MCF 10A (cell line): Measurements from ENCODE around the gene SASH3. TPM values are rescaled to one million over a fixed set of nuclear protein-coding genes. Genes with fewer than 3 reads are reported as not detected.
A peak's percentile ranks its signal among the peaks of the same experiment; 100 is the strongest.

Experiments used
- BruUV-seq: library from RNA; stranded (reverse); fragments of 400-500 nt; replicated peaks from 2 replicates; lab custom pipeline; 2021; lab: Mats Ljungman, UMichigan
- CTCF ChIA-PET: fragments of 300-600 bp; sonication (Branson Sonifier 250); formaldehyde crosslinking; extraction: SDS; loops from one replicate; lab custom pipeline; 2021; ENCODE audit warnings: antibody characterized with exemption, inconsistent platforms; lab: Yijun Ruan, JAX
- POLR2A ChIA-PET: fragments of 300-600, 350-650 bp; sonication (Branson Sonifier 250); formaldehyde crosslinking; extraction: SDS; loops from one replicate; lab custom pipeline; 2020; ENCODE audit warnings: antibody characterized with exemption, inconsistent platforms; lab: Yijun Ruan, JAX
- DNase-seq: peaks from one replicate; pipeline ENCODE4 v3.0.0-alpha.2; 2018; ENCODE audit not compliant: unreplicated experiment
- H3K27ac Mint-ChIP-seq: one replicate; pipeline ENCODE4 v1.8.0; 2022; ENCODE audit warnings: mild to moderate bottlenecking, low read depth, mixed read lengths; ENCODE audit not compliant: unreplicated experiment
- H3K27me3 Mint-ChIP-seq: one replicate; pipeline ENCODE4 v1.8.0; 2022; ENCODE audit warnings: mixed read lengths; ENCODE audit not compliant: insufficient read depth, unreplicated experiment
- H3K36me3 Mint-ChIP-seq: one replicate; pipeline ENCODE4 v1.8.0; 2022; ENCODE audit warnings: mild to moderate bottlenecking, moderate library complexity, mixed read lengths; ENCODE audit not compliant: insufficient read depth, unreplicated experiment
- H3K4me1 Mint-ChIP-seq: one replicate; pipeline ENCODE4 v1.8.0; 2022; ENCODE audit warnings: mixed read lengths; ENCODE audit not compliant: insufficient read depth, unreplicated experiment
- H3K4me3 Mint-ChIP-seq: one replicate; pipeline ENCODE4 v1.8.0; 2022; ENCODE audit warnings: mild to moderate bottlenecking, moderate library complexity, mixed read lengths; ENCODE audit not compliant: unreplicated experiment
- H3K9me3 Mint-ChIP-seq: one replicate; pipeline ENCODE4 v1.8.0; 2022; ENCODE audit warnings: mixed read lengths; ENCODE audit not compliant: unreplicated experiment
- intact Hi-C: fragments of 100-400 bp; cut with micrococcal nuclease; formaldehyde crosslinking; loops from 2 replicates; pipeline ENCODE4 v1.14.1; 2022
- total RNA-seq: library from RNA; stranded (reverse); gene quantifications from 2 replicates; pipeline ENCODE4 v1.2.3, GENCODE V29; 2022
- TF ChIP-seq, protein P1 (sequence below): fragments of 200-600 bp; IDR thresholded peaks from one replicate; pipeline ENCODE4 v1.8.0; 2022; ENCODE audit warnings: antibody characterized with exemption, mild to moderate bottlenecking; ENCODE audit not compliant: unreplicated experiment

The SASH3 gene
- total RNA-seq, 1 experiment from 2014 or later: not detected

DNA sequence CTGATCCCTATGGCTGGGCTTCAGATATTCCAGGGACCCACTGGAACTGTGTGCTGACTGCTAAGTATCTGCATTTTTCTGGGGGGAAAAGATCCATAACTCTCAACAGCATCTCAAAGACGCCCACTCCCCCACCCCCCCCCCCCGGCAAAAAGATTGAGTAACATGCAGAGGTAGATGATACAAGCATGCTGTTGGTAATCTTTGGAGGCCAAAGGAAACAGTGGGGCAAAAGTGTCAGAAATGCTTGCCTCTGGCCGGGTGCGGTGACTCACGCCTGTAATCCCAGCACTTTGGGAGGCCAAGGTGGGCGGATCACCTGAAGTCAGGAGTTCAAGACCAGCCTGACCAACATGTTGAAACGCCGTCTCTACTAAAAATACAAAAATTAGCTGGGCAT lies 28.8 kb upstream of the SASH3 start:
- ChIA-PET CTCF (no interaction called here), POLR2A (no interaction called here)
- TF ChIP-seq, protein P1, sequence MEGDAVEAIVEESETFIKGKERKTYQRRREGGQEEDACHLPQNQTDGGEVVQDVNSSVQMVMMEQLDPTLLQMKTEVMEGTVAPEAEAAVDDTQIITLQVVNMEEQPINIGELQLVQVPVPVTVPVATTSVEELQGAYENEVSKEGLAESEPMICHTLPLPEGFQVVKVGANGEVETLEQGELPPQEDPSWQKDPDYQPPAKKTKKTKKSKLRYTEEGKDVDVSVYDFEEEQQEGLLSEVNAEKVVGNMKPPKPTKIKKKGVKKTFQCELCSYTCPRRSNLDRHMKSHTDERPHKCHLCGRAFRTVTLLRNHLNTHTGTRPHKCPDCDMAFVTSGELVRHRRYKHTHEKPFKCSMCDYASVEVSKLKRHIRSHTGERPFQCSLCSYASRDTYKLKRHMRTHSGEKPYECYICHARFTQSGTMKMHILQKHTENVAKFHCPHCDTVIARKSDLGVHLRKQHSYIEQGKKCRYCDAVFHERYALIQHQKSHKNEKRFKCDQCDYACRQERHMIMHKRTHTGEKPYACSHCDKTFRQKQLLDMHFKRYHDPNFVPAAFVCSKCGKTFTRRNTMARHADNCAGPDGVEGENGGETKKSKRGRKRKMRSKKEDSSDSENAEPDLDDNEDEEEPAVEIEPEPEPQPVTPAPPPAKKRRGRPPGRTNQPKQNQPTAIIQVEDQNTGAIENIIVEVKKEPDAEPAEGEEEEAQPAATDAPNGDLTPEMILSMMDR: no peak
- Mint-ChIP-seq H3K4me3 (no peak overlapping the region), H3K27me3 (peaks cover 25% of the 10 kb centered on the region), H3K27ac (no peak overlapping the region), H3K9me3 (no peaks in the 10 kb centered on the region), H3K4me1 (peaks cover 7% of the 10 kb centered on the region), H3K36me3 (no peaks in the 10 kb centered on the region)
- intact Hi-C loops: no loop called here
- DNase-seq: no peak
- BruUV-seq: no TSS peak

DNA sequence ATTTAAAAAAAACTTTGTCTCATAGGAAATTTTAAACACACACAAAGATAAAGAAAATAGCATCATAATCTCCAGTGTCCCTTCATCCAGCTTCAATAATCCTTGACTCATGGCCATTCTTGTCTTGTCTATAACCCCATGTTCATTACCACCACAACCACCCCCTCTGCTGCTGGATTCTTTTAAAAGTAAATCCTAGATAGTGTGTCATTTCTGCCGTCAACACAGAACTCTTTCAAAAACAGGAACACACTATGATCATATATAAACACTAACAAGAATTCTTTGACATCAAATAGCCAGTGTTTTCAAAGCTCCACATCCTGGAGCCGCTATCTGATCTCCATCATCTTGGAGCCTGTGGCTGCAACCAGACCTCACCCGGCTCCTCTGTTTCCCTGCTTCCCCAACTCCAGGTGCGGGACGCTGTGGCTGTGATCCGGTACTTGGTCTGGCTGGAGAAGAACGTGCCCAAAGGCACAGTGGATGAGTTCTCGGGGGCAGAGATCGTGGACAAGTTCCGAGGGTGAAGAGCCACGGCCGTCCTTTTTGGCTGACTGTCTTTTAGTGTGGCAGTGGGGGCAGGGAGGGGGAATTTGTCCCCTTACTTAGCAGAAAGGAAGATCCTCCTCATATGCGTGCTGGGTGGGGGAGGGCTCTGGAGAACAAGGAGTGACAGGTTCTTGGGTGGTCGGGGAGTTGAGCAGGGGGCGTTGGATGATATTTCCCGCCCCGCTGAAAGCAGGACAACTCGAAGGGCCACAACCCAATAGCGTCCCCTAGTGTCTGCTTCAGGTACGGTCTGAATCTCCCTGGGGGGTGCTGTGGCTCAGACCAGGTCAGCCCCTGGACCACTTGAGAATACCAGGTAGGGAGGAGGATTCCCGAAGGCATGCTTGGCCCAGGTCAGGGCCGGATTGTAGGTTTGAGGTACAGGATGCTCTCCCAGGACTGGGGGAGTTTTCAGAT lies 25.4 kb upstream of the SASH3 start:
- Mint-ChIP-seq H3K27ac (no peak overlapping the region), H3K36me3 (no peaks in the 10 kb centered on the region), H3K27me3 (peaks cover 8% of the 10 kb centered on the region), H3K4me3 (no peak overlapping the region), H3K9me3 (no peaks in the 10 kb centered on the region), H3K4me1 (no peaks in the 10 kb centered on the region)
- POLR2A ChIA-PET: no interaction called here
- CTCF ChIA-PET: interaction anchor here (0.6 to 0.9 kb wide), 3 partner anchors 47 to 123 kb away, joined by 3 to 4 read pairs (median 3); no protein-coding TSS in a partner anchor
- TF ChIP-seq, protein P1: peak; percentile 27
- no peak for DNase-seq
- BruUV-seq: no TSS peak
- intact Hi-C loops: no loop called here

DNA sequence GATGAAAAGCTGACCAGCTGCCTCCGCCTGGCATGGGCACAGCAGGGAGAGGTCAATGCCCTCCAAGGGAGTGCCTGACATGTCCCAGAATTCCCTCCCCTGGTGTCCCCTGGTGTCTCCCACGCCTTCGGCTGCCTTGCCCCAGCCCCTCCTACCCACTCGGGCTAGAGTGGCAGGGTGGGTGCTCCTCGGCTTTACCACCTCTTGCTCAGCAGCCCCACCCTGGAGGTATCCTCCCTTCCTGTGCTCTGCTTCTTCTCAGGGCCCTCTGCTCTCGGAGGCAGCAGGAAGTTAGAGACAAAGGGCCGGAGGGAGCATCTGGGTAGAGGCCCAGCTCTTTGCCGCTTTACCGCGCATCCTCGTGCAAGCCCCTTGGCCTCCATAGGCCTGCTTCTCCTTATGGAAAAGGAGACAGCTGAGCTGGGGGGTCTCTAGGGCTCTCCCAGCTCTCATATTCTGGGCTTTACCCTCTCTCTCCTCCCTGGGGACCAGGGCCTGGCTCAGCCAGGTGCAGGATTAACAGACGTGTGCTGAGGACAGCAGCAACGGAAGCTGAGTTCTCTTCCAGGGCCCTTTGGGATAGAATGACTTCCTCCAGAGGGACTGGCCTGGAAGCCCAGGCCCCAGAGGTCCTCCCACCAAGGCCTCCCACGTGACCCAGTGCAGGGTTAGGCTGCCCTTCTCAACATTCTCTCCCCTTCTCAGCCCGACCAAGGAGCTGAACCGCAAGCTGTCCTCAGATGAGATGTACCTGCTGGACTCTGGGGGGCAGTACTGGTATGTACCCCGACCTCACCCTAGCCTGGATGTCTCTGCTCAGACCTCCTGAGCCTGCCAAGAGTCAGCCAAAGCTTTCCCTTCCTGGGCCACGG lies 23.7 kb upstream of the SASH3 start:
- intact Hi-C loops: no loop called here
- Mint-ChIP-seq H3K27ac (no peak overlapping the region), H3K36me3 (no peaks in the 10 kb centered on the region), H3K9me3 (no peaks in the 10 kb centered on the region), H3K4me3 (no peak overlapping the region), H3K27me3 (peaks cover 8% of the 10 kb centered on the region), H3K4me1 (no peaks in the 10 kb centered on the region)
- ChIA-PET POLR2A (no interaction called here), CTCF (interaction anchor here (0.6 to 0.7 kb wide), 2 partner anchors 160 to 168 kb away, joined by 3 to 4 read pairs; no protein-coding TSS in a partner anchor)
- BruUV-seq: no TSS peak
- TF ChIP-seq, protein P1: no peak
- no peak for DNase-seq
